ENCODE data around the gene PROK1.

PROK1 gene

DNA sequence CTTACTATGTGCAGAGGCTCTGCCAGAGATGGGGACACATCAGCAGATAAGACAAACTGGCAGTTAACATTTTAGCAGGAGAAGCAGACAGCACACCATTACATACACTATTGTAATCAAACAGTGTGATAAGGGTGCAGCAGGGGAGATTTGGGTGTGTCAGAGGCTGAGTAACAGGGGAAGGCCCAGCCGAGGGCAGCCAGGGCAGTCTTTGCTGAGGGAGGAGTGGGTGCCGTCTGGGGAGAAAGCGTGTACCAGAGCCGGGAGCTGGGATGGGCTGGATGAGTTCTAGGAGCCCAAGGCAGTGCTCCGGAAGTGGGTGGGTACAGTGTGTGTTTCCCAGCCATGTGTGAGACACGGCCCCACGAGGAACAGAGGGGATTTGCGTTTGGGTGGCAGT, 36.8 kb downstream of the PROK1 start:
- DNase-seq (ENCODE audit: low read depth in 1 of 2, low spot score in 1 of 2) = no peak

DNA sequence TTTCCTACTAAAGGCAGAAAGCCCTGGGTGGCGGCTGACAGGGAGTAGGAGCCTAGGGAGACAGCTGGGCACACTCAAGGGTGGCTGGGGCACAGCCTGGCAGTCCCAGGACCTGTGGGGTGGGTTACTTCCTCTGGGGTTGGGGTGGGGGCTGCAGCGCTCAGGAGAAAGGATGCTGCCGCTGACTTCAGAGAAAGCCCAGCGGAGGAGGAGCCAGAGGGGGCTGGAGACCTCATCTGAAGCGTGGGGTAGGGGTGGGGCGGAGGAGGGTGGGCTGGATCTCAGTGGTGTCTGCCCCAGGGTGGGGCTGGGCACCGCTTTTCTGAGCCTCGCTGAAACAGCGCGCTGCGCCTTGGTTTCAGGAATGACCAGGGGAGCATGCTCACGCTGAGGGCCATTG, 37.2 kb downstream of the PROK1 start:
- no peak for DNase-seq (ENCODE audit: low read depth in 1 of 2, low spot score in 1 of 2)

DNA sequence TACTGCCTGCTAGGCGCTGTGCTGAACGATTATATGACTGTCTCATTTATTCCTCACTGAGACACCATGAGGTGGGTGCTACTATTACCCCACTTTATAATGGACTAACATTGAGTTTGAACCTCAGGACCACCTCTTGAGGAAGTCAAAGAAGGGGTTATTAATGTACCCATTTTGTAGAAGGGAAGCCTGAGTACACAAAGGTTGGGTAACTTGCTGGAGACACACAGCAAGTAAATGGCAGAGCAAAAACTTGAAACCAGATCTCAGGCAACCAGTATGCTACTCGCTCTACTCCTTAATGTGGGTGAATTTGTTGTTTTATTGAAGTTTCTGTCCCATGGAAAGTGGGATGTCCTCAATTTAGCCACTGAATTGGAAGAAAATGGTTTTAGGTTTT, 37.9 kb downstream of the PROK1 start:
- no peak for DNase-seq (ENCODE audit: low read depth in 1 of 2, low spot score in 1 of 2)

DNA sequence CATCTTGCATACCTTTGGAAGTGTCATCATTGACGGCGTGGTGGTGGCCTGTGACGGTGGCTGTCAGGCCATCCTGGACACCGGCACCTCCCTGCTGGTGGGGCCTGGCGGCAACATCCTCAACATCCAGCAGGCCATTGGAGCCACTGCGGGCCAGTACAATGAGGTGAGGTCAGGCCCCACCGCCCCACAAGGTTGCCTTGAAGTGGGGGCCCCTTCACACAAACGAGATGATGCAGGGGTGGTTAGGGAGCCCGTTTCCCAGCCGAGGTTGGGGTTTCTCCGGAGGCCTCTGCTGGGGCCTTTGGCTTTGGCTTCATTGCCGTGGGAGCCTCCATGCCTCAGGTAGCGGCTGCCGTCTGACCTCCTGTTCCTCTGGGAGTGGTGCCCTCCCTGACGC, 38.5 kb downstream of the PROK1 start:
- DNase-seq (ENCODE audit: low read depth in 1 of 2, low spot score in 1 of 2) = no peak

DNA sequence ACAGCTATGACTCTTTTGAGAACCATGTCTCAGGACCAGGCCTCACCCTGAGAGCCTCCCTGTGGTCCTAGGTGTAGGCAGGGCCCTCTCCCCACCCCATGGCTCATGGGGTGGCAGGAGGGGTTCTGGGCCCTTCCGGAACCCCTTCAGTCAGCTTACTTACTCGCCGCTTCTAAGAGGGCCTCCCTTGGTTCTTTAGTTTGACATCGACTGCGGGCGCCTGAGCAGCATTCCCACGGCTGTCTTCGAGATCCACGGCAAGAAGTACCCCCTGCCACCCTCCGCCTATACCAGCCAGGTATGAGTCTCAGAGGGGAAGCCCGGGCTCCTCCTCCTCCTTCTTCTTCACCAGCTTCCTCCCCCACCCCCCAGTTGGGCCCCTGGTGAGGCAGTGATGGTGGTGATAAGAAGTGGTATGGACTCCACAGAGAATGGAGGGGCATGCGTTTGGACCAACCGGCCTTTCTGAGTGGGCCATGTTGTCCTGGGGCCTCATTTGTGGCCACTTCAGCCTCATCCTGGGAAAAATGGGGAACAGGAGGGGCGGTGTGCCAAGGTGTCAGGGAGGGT, 39.1 kb downstream of the PROK1 start:
- DNase-seq (ENCODE audit: low read depth in 1 of 2, low spot score in 1 of 2) = no peak

DNA sequence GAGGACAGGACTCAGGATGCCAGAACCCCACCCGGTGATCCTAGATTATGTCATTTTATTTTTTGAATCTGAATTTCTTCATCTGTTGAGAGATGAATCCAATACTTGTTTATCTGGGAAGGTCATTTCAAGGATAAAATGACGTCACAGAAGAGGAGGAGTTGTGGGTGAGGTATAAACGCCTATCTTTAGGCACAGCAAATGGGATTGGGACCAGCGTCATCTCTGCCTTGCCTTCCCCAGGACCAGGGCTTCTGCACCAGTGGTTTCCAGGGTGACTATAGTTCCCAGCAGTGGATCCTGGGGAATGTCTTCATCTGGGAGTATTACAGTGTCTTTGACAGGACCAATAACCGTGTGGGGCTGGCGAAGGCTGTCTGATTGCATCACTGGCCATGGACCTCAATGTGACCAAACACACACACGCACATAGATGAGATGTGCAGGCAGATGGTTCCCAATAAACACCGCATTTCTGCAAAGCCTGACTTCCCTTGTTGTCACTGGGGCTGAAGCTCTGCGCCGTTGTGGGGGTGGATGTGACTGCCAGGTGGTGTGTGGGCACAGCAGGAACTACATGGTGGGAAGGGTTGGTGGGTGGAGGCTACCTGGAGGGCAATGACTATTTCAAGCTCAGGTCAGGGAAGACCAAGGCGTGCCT, 40.0 kb downstream of the PROK1 start:
- no peak for DNase-seq (ENCODE audit: low read depth in 1 of 2, low spot score in 1 of 2)

DNA sequence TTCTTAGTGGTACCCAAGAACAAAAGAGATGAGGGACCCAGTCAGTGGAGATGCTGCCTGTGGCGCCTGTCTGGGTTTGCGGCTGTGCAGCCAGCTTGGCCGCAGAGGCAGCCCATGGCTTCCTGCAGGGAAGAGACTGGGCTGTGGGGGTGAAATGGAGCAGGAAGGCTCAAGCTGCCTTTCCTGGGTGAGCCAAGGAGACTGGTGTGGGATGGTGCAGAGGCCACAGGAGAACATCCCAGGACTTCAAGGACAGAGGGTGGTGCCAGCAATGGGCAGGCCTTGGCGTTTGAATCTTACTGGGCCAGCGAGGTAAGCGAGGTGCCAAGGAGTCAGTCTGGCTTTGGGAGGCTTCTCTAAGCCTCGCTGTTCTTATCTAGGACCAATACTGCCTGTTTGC, 41.6 kb downstream of the PROK1 start:
- DNase-seq (ENCODE audit: low read depth in 1 of 2, low spot score in 1 of 2) = no peak

DNA sequence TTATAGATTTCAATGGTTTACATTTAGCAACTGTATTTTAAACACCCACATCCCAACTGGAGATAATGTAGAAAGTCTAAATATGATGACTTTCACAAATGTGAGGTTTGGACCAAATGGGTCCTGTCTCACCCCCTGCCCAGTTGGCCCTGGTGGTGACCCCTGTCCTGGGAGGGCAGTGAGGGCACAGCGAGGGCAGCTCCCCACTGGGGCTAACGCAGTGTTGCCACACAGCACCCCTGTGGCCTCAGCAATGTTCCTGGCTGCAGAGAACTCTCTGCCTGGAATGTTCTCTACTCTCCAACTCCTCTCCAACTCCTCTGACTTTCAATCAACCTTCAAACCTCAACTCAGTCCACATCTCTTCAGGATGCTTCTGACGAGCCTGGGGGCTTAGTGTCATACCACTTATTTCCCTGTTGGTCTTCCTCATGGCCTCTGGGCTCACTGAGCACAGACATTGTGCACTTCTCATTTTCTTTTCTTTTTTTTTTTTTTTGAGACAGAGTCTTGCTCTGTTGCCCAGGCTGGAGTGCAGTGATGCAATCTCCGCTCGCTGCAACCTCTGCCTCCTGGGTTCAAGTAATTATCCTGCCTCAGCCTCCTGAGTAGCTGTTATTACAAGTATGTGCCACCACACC, 42.2 kb downstream of the PROK1 start:
- DNase-seq (ENCODE audit: low read depth in 1 of 2, low spot score in 1 of 2) = no peak

DNA sequence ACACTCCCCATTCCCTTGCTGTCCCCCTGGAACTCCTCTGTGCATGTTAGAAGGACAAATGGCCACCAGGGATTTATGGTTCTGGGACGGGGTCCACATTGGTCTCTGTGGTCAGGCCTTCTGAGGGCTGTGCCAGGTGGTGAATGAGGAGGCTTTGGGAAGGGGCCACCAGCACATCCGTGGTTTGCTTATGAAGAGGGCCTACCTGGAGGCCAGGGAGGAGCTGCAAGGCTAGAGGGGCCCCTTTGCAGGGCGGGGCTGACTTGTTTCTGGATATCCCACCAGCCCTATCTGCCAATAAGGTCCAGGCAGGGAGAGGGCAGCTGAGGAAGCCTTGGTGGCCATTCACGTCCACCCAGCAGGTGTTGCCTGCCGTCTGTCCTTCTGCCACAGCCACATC, 43.1 kb downstream of the PROK1 start:
- DNase-seq (ENCODE audit: low read depth in 1 of 2, low spot score in 1 of 2) = no peak

DNA sequence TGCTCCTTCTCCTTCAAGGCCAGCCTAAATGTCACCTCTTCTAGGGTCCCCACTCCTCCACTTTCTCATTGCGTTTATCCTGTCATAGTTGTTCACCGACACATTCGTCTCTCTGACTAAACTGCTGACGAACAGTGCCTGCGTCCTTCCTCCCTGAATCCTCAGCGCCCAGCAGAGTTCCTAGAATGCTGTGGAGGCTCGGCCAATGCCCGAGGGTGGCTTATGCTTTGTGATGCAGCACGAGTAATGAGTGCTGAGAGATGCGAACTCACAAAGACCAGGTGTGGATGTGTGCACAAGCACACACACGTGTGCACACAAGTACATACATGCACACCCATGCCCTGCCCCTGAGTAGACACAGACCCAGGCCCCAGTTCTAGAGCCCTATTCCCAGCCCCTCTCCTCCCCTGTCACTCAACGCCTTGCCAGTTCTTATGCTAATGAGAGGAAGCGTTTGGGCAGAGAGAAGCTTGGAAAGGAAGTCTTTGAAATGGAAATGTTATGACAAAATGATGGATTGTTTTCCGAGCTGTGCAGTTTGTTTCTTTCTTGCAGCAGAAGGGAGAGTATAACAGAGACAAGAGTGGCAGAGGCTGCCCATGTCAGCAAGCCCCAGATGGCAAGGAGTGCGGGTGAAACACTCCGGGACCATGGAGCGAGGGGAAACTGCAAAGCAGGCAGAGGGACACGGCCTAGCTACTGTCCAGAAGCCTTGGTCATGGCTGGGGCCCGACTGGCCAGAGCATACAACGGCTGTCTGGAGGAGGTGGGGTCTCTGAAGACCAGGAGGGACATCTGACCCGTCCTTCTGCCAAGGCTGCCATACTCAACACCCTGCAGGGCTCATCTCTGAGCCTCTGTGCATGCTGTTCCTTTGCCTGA, 43.8 kb downstream of the PROK1 start:
- DNase-seq (ENCODE audit: low read depth in 1 of 2, low spot score in 1 of 2) = no peak

DNA sequence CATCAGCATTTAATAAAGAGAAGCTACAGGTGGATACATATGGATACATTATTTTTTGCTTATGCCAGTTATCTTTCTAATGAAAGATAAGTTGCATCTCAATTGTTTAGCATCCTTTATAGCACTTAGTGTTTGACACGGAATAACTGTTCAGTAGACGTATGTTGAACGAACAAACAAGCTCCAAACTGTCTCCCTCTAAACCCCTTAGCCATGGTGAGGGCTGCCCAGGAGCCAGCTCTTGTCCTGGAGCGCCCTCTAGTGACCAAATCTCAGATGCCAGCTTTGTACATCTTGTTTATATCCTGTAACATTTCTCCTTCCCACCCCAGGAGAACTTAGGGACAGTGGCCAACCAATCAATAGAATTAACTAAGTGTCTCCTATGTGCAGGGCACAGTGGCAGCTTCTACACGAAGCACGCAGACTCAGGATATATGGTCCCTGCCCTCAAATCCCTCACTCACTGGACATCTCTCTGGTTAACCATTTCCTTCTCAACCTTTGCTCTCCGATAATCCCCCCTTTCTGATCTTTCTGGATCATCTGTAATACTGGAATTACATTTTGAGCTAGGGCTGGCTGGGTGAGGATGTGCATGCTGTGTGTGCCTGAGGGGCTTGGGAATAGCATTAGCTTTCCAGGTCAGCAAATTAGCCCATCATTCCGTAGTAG, 45.1 kb downstream of the PROK1 start:
- peak; percentile 55 to 56 for DNase-seq (ENCODE audit: low read depth in 1 of 2, low spot score in 1 of 2)

DNA sequence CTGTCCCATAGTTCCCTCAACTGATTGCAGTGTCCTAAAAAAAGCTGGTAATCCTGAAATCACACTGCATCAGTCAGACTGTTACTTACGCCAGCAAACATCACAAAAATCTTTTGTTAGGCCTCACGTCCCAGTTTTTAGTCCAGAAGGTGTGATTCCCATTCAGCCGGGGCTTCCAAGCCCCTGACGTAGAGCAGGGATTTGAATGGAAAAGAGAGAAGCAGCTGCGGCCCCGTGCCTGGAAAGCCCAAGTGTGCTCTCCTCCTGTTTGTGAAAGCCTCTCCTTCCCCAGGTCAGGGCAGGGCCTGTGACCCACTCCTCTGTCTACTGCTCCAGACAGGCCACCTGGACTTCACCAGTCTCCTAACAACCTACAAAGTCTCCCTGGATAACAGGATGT, 47.3 kb downstream of the PROK1 start:
- DNase-seq (ENCODE audit: low read depth in 1 of 2, low spot score in 1 of 2) = no peak

DNA sequence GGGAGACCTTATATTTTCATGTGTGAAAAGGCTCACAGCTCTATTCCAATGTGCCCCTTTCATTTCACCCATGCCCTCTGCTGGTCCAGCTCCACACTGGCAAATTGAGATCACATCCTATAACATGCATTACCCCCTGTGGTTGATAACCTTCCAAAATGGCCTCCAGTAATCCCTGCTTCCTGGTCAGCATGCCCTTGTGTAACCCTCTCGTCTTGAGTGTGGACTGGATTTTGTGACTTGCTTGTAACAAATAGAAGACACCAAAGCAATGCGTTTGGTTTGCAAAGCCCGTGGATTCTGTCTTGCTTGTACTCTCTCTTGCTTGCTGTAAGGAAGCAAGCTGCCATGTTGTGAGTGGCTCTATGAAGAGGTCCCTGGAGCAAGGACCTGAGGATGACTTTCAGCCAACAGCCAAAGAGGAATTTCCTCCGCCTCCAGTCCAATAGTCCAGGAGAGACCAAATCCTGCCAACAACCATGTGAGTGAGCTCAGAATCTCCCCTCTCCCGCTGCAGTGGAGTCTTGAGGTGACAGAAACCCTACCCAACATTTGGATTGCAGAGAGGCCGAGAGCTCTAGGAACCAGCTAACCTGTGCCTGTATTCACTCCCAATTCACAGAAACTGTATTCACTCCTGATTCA, 50.7 kb downstream of the PROK1 start:
- DNase-seq (ENCODE audit: low read depth in 1 of 2, low spot score in 1 of 2) = no peak

DNA sequence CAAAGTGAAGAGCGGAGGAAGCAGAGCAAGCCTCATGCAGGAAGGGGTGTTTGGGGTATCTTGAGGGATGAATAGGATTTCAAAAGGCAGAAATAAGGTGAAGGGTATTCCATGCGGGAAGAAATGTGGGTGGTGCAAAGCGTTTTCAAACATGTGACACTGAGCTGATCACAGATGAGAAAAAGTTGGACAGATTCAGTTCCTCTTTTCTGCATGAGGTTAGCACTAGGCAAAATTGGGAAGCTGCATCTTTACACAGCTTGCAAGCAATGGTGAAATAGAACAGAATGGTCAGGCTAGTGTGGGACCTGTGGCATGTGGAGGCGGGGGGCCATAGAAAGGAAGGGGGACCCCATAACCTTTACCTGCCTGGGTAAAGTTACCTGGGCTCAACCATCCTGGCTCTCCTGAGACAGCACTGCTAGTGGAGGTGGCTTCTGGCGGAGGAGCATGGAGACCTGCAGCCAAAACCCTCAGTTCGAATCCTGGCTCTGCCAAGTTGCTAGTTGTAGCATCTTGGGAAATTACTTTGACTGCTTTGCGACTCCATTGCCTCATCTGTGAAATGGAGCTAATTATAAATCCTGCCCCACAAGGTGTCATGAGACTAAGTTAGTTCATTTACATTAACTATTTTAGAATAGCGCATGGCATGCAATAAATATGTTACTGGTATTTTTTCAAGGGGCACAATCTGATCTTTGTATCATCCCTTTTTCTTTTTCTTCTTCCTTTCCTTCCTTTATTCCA, 51.6 kb downstream of the PROK1 start:
- no peak for DNase-seq (ENCODE audit: low read depth in 1 of 2, low spot score in 1 of 2)

DNA sequence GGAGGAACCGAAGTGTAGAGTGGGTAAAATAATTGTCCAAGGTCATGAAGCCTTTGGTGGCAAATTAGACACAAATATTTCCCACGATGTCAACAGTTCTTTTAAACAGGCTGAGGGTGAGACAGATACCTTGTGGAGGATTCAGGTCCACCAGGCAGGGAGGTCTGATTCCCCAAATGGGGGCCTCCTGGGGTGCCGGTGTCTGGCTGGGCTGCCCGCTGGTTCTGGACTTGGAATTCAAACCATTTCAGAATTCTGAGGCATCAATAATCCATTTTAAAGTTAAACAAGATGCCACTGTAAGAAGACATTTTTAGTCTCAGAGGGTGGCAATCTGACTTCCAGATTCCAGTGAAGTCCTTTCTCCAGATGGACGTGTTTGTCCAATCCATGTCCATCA, 52.5 kb downstream of the PROK1 start:
- DNase-seq (ENCODE audit: low read depth in 1 of 2, low spot score in 1 of 2) = no peak

DNA sequence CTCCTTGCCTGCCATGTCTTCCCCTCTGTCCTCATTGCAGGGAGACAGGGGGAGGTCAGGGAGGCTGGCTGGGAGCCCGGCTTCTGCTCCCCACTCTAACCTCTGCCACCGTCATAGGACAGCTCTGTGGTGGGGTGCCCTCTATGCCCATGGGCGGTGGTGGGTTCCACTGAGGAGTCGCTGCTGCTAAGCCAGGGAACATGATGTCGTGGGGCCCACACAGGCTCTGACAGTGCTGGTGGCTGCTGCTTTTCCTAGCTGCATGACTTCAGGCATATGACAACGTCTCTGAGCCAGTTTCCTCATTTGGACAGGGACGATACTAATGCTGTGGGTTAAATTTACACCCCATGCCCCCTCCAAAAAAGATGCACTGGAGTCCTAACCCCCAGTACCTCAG, 53.3 kb downstream of the PROK1 start:
- no peak for DNase-seq (ENCODE audit: low read depth in 1 of 2, low spot score in 1 of 2)

DNA sequence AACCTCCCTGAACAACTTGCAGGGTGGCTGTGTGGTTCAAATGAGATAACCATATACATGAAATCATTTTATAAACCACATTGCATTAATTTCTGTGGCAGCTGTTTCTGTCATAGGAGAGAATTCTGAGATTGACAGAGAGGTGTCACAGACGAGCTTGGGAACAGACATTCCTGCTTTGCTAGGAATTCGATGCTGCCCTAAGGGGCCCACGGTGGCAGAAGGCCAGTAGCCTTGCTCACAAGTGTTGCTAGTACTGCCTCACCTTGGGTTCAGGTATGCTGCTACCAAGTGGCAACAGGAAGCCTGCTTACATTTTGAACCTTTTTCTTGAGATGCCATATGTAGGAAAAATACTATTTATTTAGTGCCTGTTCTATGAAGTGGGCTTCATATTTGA, 54.6 kb downstream of the PROK1 start:
- no peak for DNase-seq (ENCODE audit: low read depth in 1 of 2, low spot score in 1 of 2)

DNA sequence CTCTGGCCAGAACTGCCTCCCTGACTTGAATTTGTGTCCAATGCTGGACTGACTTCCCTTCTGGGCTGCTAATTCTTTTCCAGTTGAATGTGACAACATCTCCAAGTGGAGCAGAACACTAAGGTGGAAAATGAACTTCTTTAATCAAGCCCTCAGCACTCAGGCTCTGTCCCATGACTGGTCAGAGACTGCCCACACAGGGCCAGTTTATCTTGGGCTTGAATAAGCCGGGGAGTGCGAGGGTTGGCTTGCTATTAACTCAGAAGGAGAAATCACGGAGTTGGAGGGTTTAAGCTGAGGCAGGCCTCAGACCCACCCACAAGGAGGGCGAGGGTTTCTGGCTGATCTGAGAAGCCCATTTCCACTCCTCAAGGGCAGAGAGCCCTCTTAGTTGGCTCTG, 55.6 kb downstream of the PROK1 start:
- no peak for DNase-seq (ENCODE audit: low read depth in 1 of 2, low spot score in 1 of 2)

All from activated T-helper 1 cell treated with anti-CD3 and anti-CD28 coated beads, Interleukin-2, amount 50 U/mL, for 16 hours (primary cell).